NCI-H1694 treated with DMSO at 0.1 percent for 48 hours (cell line): ENCODE measurements around the gene TXNRD3.
"Not testable (repeated sequence)": the region's sequence is repeated elsewhere in the genome, so short reads cannot be mapped to it uniquely, and the experiment has no call there.

ENCODE experiments used
- DNase-seq: peaks from one replicate; lab custom pipeline; 2025; lab: John Stamatoyannopoulos, UW

The TXNRD3 gene

DNA sequence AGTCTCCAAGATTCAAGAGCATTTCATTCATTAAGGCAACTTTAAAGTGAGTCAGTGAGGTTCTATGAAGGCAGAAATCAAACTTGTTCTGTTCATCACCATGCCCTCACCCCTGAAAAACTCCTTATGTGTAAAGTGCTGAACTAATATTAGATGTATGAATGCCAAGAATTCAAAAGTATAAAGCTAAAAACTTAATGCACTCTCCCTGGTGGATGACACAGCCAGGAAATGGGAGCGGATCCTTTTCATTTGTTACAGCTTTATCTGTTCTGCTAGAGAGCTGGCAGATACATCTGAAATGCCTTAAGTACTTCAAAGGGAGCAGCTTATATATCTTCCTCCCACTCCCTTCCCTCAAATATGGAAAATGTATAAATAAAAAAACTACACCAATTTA, 8.2 kb downstream of the TXNRD3 start:
- DNase-seq = no peak

DNA sequence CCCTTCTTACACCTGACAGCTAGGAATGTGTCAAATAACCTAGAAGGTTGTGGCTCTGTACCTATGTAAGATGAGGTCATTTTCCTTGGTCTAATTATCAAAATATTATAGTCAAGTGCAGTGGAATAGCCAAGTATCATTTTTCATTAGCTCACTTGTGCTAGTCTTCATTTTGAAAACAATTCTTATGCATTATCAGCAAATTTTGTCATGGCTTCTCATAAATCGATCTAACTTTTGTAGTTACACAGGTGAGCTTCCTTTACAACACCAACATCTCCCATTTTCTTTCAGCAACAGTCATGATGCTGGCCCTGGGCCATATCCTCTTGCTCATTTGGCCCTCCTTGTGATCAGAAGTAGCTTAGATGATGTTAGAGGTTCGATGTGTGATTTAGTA, 10.3 kb downstream of the TXNRD3 start:
- no peak for DNase-seq

DNA sequence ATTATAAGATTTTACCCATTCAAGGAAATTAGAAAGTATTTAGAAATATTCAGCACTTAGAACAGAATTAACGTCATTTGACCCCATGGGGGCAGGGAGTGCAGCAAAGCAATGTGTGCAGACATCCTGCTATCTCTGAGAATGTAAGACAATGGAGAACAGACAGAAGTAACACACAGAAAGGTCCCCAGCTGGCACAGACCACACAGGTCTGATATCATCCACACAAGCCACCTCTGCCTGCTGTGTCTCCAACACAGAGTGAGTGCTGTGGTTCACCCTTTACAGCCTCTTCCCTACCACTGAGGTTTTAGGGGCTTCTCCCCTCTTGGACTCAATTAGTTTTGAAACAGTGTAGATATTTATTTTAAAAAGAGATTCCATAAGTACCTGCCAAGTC, 16.1 kb downstream of the TXNRD3 start:
- no peak for DNase-seq

DNA sequence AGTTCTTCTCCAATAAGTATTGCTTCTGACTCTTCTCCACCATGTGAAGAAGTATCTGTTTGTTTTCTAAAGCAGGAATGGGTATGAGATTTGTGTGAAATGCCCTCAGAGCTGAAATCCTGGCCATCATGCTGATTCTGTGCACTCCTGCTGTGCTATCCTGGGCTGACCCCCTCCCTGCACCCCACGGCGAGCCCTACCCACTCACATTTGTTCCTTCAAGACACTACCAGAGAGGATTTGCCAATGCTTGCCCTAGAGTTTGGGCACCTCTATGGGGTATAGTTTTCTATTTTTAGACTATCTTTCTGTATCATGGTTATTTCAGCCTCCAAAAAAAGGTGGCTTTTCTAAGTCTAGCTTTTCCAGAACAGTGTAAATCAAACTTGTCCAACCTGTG, 18.5 kb downstream of the TXNRD3 start:
- no peak for DNase-seq

DNA sequence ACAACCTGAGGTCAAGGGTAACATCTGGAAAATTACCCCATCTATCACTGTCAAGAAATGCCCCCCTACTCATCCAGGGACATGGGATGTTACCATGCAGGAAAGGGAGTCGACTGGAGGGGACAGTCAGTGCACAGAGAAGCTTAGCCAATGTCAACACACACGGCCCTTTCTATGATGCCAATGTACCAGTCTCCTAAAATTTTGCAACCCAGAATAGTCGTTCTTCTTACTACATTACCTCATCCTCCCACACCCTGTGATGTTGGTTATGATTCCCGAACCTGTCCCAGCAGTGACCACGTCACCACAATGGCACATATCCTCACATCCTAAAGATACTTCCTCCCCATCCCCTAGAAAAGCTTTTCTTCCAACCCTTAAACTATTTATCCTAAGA, 20.1 kb downstream of the TXNRD3 start:
- DNase-seq = no peak

DNA sequence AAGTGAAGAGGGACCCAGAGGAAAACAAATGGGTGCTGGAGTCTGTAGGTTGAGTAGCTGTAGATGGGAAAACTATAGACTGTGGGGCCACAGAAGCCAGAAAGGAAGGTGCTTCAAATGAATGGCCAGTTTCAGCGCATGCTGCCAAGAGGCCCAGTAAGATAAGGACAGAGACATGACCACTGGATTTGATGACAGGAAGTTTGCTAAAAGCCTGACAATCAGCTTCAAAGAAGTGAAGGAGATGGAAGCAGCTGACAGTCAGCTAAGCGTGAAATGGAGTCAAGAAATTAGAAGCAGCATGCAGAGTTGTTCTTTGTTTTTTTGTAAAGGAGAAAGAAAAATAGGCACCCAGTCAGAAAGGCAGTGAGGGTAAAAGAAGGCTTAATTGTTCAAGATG, 24.9 kb downstream of the TXNRD3 start:
- no peak for DNase-seq

DNA sequence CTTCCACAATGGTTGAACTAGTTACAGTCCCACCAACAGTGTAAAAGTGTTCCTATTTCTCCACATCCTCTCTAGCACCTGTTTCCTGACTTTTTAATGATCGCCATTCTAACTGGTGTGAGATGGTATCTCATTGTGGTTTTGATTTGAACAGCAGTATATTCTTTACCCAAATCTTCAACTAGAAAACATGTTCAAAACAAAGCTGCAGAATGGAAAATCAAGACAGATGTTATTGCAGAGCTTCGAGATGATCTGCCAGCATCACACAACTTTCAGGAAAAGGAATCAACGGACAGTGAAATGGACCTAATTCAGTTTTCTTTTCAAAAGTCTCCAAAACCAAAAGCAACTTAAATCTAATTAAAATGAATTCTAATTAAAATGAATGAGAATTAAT, 29.2 kb downstream of the TXNRD3 start:
- DNase-seq = not testable (repeated sequence)

DNA sequence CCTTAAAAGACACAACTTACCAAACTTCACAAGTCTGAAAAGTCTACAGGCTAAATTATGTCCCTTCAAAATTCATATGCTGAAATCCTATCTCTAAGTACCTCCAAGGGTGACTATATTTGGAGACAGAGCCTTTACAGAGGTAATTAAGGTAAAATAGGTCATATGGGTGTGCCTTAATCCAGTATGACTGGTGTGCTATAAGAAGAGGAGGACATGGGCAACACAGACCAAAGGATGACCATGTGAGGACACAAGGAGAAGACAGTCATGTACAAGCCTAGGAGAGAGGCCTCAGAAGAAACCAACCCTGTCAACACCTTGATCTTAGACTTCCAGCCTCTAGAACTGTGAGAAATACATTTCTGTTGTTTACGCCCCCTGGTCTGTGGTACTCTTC, 32.2 kb downstream of the TXNRD3 start:
- DNase-seq = no peak

DNA sequence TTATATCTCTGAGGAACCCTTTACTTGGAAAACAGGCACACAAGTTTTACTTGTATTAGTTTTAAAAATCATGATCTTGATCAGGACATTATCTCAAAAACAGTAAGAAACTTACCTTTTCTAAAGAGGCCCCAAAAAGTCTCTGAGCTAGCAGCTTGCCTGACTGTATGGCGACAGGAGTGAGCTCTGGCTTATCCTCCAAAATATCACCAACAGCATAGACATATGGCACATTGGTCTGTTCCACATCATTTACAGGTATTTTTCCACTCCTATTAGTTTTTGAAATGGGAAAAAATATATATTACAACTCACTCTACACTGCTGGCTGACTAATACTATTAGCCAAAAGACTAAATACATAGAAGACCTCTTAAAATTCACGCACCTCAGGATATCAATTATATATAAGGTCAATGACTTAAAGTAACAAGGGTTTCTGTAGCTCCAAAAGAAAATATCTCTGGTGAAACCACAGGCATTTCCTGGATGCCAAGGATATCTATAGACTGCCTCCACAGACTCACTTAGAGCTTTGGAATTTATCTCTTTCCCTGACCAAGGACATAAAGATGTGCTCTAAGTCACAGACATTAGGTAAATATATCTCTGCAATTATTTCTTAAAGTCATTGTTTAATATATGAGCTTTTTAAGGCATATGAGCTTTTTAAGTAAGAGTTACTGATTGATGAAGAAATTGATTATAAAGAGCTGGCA, 33.1 kb downstream of the TXNRD3 start:
- no peak for DNase-seq

DNA sequence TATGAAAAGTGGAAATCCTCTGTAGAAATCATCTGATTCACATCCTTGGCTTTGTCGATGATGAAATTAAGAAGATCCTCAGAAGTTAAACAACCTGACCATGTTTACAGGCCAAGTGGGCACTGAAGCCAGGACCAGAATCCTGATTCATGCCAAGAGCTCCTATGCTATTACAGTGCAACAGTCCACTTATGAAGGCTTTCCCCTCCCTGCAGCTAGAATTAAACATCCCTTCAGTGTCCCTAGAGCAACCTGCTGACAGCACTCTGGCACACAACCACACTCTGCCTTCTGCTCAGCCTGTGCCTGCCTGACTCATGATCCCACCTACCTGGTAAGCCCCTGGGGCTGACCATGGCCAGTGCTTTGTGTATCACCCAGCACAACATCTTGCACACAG, 33.8 kb downstream of the TXNRD3 start:
- DNase-seq = peak; percentile 19

DNA sequence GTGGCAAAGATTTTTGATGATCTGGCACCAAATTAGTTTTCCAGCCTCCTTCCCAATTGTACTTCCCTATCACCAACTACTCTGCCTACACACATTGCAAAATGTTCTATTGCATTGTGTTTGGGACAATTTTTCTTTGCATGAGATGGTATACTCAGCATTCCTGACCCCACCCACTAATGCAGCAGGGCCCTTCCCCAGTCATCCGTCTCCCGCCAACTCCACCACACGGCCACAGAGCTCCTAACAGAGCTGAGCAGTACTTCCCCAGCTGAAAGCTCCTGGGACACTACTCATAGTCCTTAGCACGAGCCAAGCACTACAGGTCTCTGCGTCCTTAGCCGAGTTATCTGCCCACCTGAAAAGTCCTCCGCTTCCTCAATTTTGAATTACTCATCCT, 34.2 kb downstream of the TXNRD3 start:
- no peak for DNase-seq

DNA sequence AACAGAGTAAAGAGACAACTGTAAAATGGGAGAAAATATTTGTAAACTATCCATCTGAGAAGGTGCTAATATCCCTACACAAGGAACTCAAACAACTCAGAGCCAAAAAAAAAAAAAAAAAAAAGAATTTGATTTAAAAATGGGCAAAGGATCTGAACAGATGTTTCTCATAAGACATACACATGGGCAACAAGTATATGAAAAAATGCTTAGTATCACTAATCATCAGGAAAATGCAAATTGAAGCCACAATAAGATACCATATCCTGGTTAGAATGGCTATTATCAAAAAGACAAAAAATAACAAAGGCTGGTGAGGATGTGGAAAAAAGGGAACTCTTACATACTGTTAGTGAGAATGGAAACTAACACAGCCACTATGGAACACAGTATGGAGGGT, 36.2 kb downstream of the TXNRD3 start:
- DNase-seq = no peak

DNA sequence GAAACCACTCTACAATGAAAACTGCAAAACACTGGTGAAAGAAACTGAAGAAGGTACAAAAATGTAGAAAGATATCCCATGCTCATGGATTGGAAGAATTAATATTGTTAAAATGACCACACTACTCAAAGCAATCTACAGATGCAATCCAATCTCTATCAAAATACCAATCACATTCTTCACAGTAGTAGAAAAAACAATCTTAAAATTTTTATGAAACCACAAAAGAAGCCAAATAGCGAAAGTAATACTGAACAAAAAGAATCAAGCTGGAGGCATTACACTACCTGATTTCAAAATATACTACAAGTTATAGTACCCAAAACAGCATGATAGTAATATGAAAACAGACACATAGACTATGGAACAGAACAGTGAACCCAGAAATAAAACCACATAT, 36.9 kb downstream of the TXNRD3 start:
- no peak for DNase-seq

DNA sequence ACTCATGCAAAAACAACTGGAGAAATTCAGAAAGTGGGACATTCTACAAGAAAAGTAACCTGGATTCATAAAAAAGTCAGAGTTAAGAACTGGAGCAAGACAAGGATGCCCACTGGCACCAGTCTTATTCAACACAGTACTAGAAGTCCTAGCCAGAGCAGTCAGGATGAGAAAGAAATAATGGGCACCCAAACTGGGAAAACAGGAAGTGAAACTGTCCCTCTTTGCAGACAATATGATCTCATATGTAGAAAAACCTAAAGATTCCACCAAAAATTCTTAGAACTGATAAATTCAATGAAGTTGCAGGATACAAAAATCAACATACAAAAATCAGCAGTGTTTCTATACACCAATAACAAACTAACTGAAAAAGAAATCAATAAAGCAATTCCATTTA, 37.4 kb downstream of the TXNRD3 start:
- no peak for DNase-seq

DNA sequence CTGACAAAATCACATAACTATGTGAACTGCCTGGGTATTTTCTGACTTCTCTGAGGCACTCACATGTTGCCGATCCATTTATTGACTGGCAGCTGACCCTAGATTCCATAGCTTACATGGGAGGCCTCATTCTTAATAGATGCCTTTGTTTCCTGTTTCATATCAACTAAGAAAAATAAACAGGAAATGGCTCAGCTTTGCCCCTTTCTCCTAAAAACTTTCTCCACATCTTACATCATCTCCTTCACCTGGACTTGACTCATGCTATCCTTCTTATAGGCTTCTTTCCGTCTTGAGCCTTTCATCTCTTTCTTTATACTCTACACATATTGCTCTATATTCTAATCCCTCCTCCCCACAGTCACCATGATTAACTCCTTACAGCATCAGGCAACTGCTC, 38.0 kb downstream of the TXNRD3 start:
- DNase-seq = no peak

DNA sequence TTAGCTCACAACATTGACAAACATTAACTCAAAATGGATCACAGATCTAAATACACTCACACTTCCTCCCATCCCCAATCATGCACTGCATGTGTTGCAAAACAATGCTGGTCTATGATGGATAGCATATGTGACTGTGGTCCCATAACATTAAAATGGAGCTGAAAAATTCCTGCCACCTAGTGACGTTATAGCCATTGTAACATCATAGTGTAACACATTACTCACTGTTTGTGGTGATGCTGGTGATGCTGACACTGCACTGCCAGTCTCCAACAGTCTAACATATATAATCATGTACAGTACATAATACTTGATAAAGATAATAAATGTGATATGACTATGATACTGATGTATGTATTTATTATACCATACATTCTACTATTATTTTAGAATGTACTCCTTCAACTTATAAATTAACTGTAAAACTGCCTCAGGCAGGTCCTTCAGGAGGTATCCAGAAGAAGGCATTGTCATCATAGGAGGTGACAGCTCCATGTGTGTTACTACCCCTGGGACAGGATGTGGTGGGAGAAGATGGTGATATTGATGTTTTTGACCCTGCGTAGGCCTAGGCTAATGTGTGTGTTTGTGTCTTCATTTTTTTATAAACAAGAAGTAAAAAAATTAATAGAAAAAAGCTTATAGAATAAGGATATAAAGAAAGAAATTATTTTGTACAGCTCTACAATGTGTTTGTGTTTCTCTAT, 41.3 kb downstream of the TXNRD3 start:
- DNase-seq = no peak

DNA sequence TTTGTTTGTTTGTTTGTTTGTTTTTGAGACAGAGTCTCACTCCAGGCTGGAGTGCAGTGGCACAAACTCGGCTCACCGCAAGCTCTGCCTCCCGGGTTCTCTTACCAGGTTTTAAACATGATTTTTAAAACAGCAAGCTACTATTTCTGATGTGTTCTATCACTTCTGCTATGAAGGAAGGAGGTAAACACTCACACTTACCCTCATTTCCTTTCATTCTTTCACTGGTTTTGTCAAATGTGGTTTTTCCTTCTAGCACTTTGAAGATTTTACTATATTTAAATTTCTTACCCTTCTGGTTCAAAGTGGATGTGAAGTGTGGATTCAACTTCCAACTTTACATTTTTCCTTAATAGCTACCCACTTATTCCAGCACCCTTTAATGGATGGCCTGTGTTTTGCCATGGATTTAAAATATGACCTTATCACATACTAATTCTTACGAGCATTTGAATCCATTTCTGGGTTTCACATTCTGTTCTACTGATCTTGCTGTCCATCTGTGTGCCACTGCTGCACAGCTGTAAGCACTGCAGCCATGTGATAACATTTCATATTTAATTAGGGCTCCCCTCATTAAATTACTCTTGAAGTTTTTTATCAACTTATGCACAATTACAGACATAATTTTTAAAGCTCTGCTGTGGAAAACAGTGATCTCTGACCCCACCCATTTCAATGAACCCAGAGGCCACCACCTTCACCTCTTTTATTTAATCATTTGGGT, 42.3 kb downstream of the TXNRD3 start:
- no peak for DNase-seq

DNA sequence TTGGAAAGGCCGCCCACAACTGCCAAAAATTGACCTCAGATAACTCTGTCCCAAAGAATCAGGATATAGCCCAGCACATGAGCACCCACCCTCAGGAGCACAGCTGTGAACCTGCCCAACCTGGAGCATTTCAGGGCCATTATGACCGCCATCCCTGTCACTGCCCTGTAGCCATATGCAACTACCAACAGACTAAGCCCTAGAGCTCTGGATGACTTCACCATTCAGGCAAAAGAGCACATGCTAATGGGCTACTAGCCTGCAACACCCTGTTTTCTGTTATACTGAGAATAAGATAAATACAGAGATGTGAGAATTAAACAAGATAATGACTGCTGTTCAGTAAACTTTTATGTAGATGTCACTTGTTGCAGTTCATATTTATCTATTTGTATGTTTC, 45.0 kb downstream of the TXNRD3 start:
- DNase-seq = no peak

DNA sequence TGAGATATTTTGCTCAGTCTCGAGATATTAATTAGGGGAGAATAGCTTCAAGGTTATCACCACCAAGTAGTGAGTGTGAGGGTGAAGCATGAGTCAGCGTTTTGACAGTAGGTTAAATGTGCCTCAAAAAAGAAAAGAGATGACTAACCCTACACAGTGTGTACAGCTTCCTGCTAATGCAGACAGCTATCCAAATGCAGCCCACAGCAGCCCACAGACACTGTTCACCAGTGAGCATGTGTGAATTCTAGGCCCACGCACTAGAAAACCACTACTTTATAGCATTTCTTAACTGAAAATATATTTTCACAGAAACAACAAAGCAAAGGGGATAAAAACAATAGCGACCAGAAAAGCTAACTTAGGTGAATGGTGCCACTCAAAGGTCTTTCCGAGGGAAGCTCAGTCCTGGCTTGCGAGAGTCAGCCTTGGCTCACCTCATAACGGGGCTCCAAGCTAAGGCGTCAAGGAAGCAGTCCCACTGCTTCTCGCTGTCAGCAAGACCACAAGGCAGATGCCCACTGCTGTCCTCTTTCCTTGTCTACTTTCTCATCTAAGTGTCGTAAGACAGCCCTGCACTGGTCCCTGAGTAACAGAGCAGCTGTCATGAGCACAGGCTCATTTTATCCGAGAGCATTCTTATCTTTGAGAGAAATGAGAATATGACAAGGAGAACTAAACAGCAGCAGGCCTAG, 47.6 kb downstream of the TXNRD3 start:
- no peak for DNase-seq

DNA sequence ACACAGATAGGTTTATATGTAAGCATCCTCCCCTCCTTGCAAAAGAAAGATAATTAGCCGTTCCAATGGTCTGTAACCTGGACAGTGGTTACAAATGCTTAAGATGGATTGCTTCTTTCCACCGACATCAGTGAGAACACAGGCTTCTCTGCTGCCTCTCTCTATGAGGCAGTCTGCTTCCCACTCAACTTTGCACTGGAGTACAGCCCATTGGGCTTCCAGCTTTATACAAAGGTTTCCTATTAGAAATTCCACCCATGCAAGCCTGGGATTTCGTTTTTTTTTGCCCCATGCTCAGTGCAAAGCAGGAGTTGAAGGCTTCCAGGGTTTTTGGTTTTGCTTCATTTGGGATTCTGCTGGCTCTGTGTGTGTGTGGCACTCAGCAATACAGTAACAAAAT, 48.9 kb downstream of the TXNRD3 start:
- DNase-seq = no peak

DNA sequence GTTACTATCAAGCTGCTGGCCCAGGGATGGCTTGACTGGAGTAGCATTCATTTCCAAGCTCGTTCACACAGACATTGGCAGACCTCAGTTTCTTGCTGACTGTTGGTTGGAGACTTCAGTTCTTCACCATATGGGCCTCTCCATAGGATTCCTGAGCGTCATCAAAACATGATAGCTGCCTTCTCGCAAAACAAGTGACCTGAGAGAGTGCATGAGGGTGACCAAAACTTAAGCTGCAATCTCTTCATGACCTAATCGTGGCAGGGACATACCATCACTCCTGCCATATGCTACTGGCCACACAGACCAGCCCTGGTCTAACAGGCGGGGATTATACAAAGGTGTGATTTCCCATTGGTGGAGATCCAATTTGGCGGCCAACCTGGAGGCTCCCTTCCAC, 50.2 kb downstream of the TXNRD3 start:
- no peak for DNase-seq

DNA sequence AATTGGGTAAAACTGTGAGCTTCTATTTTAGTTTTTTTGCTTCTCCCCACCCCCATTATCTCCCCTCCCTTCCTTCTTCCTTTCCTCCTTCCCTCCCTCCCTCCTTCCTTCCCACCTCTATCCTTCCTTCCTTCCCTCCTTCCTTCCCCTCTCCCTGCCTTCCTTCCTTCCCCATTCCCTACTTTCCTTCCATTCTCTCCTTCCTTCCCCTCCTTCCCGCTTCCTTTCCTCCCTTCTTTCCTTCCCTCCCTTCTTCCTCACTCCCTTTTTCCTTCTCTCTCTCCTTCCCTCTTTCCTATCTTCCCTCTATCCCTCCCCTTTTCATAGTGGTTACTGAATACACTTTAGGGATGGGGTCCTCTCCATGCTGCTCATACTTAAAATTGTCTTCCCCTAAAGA, 55.8 kb downstream of the TXNRD3 start:
- no peak for DNase-seq

DNA sequence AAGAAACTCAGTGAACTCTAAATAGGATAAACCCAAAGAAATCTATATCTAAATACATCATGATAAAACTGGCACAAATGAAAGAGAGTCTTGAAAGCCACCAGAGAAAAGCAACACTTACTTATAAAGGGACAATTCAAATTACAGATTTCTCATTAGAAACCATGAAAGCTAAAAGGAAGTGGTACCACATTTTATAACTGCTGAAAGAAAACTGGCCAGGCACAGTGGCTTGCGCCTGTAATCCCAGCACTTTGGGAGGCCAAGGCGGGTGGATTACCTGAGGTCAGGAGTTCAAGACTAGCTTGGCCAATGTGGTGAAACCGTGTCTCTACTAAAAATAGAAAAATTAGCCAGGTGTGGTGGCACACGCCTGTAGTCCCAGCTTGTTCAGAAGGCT, 59.4 kb downstream of the TXNRD3 start:
- DNase-seq = not testable (repeated sequence)
